PC-3 (cell line): ENCODE results near the gene PRKAR1A. TPM values are rescaled to one million over a fixed set of nuclear protein-coding genes. Genes with fewer than 3 reads are reported as not detected.

Source experiments
- ATAC-seq: fragments of 200-7000 bp; cut with Tn5 transposase; 2 replicates; pipeline ENCODE4 v1.9.1; 2020; ENCODE audit warnings: mild to moderate bottlenecking, moderate library complexity
- BruUV-seq: library from RNA; stranded (reverse); fragments of 400-500 nt; replicated peaks from 2 replicates; lab custom pipeline; 2021; lab: Mats Ljungman, UMichigan
- CTCF ChIA-PET: fragments of 300-600 bp; sonication (Branson Sonifier 250); formaldehyde crosslinking; loops from one replicate; lab custom pipeline; 2022; ENCODE audit warnings: antibody characterized with exemption; lab: Charles Lee
- POLR2A ChIA-PET: fragments of 300-600 bp; sonication (Branson Sonifier 250); formaldehyde crosslinking; loops from one replicate; lab custom pipeline; 2022; ENCODE audit warnings: antibody characterized with exemption; ENCODE audit not compliant: unreplicated experiment; lab: Charles Lee
- DNase-seq: peaks from one replicate; pipeline ENCODE4 v3.0.0-alpha.2; 2015
- H2AFZ ChIP-seq: fragments of 300-600 bp; sonication (generic); 2 replicates; pipeline ENCODE4 v1.6.0; 2016; ENCODE audit warnings: antibody characterized with exemption, low read length
- H3F3A ChIP-seq: fragments of 300-600 bp; sonication (generic); one replicate; pipeline ENCODE4 v1.6.0; 2017; ENCODE audit warnings: antibody characterized with exemption, low read length, control low read depth, mild to moderate bottlenecking; ENCODE audit not compliant: unreplicated experiment
- H3K27ac ChIP-seq: fragments of 300-600 bp; sonication (generic); 2 replicates; pipeline ENCODE4 v1.5.1; 2016; ENCODE audit warnings: mild to moderate bottlenecking, low read length
- H3K27me3 ChIP-seq: fragments of 300-600 bp; sonication (generic); 2 replicates; pipeline ENCODE4 v1.6.1; 2016; ENCODE audit warnings: low read length, mixed read lengths
- H3K36me3 ChIP-seq: fragments of 300-600 bp; sonication (generic); 2 replicates; pipeline ENCODE4 v1.6.1; 2016; ENCODE audit warnings: low read depth, mixed run types, low read length, mixed read lengths
- H3K4me1 ChIP-seq: fragments of 300-600 bp; sonication (generic); 2 replicates; pipeline ENCODE4 v1.5.1; 2016; ENCODE audit warnings: low read length; ENCODE audit not compliant: insufficient read depth
- H3K4me2 ChIP-seq: fragments of 300-600 bp; sonication (generic); 2 replicates; pipeline ENCODE4 v1.6.0; 2016; ENCODE audit warnings: low read length
- H3K4me3 ChIP-seq: fragments of 300-600 bp; sonication (generic); 2 replicates; pipeline ENCODE4 v1.5.1; 2016; ENCODE audit warnings: mild to moderate bottlenecking, low read length, mixed read lengths
- H3K79me2 ChIP-seq: fragments of 300-600 bp; sonication (generic); 2 replicates; pipeline ENCODE4 v1.6.1; 2017; ENCODE audit warnings: low read length, mixed read lengths
- H3K9ac ChIP-seq: fragments of 300-600 bp; sonication (generic); 2 replicates; pipeline ENCODE4 v1.6.0; 2016; ENCODE audit warnings: mild to moderate bottlenecking, low read length
- H3K9me2 ChIP-seq: fragments of 300-600 bp; sonication (generic); replicated peaks from 2 replicates; pipeline ENCODE4 v1.6.1; 2016; ENCODE audit warnings: mixed run types, low read length, mixed read lengths
- H3K9me3 ChIP-seq: fragments of 300-600 bp; sonication (generic); 2 replicates; pipeline ENCODE4 v1.6.1; 2016; ENCODE audit warnings: low read length, mixed read lengths
- H4K20me1 ChIP-seq: fragments of 300-600 bp; sonication (generic); 2 replicates; pipeline ENCODE4 v1.6.1; 2016; ENCODE audit warnings: low read length, mixed read lengths
- CTCF ChIP-seq: fragments of 300-600 bp; sonication (generic); conservative IDR thresholded peaks from 2 replicates; pipeline ENCODE4 v1.5.1; 2017; ENCODE audit warnings: antibody characterized with exemption, low read depth, mild to moderate bottlenecking, low read length
- EZH2 ChIP-seq: fragments of 300-600 bp; sonication (generic); IDR thresholded peaks from one replicate; pipeline ENCODE4 v1.6.1; 2017; ENCODE audit warnings: antibody characterized with exemption, mild to moderate bottlenecking, low read length; ENCODE audit not compliant: unreplicated experiment
- EZH2phosphoT487 ChIP-seq: fragments of 300-600 bp; sonication (generic); IDR thresholded peaks from 2 replicates; pipeline ENCODE4 v1.6.1; 2018; ENCODE audit warnings: mild to moderate bottlenecking, antibody characterized with exemption, low read length, borderline replicate concordance
- intact Hi-C: fragments of 100-400 bp; cut with micrococcal nuclease; formaldehyde crosslinking; loops from 2 replicates; pipeline ENCODE4 v1.9.0; 2023
- total RNA-seq: library from RNA; depleted of rRNA; stranded (reverse); fragments of >200 nt; gene quantifications from 2 replicates; pipeline ENCODE4 v1.2.3, GENCODE V29; 2014

PRKAR1A gene
- total RNA-seq, 1 experiment from 2014 or later: 214 TPM

GRCh38 chr17:68570526-68570925 is 58.3 kb downstream of the PRKAR1A start:
- H3K79me2 ChIP-seq: no peaks in the 10 kb centered on the region
- H4K20me1 ChIP-seq: no peaks in the 10 kb centered on the region
- H3K27me3 ChIP-seq: 0 out of 2 replicates have a peak, but pooled peaks cover 5% of the 10 kb centered on the region
- H3K4me3 ChIP-seq: no peak overlapping the region
- no peak overlapping the region for H2AFZ ChIP-seq
- ATAC-seq: no peak
- no peaks in the 10 kb centered on the region for H3K9me3 ChIP-seq
- no peak overlapping the region for H3K9ac ChIP-seq
- no peaks in the 10 kb centered on the region for H3K4me1 ChIP-seq
- H3K36me3 ChIP-seq: no peaks in the 10 kb centered on the region
- intact Hi-C loops: no loop called here
- H3F3A ChIP-seq: no peaks in the 10 kb centered on the region
- no peaks in the 10 kb centered on the region for H3K9me2 ChIP-seq
- no TSS peak for BruUV-seq
- ChIA-PET POLR2A (no interaction called here), CTCF (no interaction called here)
- TF ChIP-seq EZH2phosphoT487: no peak
- TF ChIP-seq EZH2: no peak
- no peak for TF ChIP-seq CTCF
- DNase-seq: no peak
- H3K4me2 ChIP-seq: no peak overlapping the region
- H3K27ac ChIP-seq: no peak overlapping the region

GRCh38 chr17:68572138-68572842 is 60.1 kb downstream of the PRKAR1A start:
- Histone ChIP-seq H3K4me2 (no peak overlapping the region), H3K79me2 (no peaks in the 10 kb centered on the region), H3K27ac (no peak overlapping the region), H3K36me3 (no peaks in the 10 kb centered on the region), H2AFZ (no peak overlapping the region), H3F3A (no peaks in the 10 kb centered on the region), H3K9me3 (no peaks in the 10 kb centered on the region), H3K27me3 (no peaks in the 10 kb centered on the region), H3K4me3 (no peak overlapping the region), H3K9me2 (no peaks in the 10 kb centered on the region), H4K20me1 (no peaks in the 10 kb centered on the region), H3K9ac (no peak overlapping the region), H3K4me1 (no peaks in the 10 kb centered on the region)
- BruUV-seq: no TSS peak
- ChIA-PET CTCF (interaction anchor here (0.7 kb wide), 2 partner anchors 62 to 173 kb away, joined by 3 read pairs; no protein-coding TSS in a partner anchor), POLR2A (no interaction called here)
- TF ChIP-seq CTCF: no peak
- no peak for DNase-seq
- no peak for ATAC-seq
- intact Hi-C loops: no loop called here

- Histone ChIP-seq H3K9me2 (no peaks in the 10 kb centered on the region), H3F3A (no peaks in the 10 kb centered on the region), H3K27me3 (no peaks in the 10 kb centered on the region), H3K27ac (no peak overlapping the region), H2AFZ (no peak overlapping the region), H3K36me3 (no peaks in the 10 kb centered on the region), H3K4me1 (no peaks in the 10 kb centered on the region), H3K4me2 (no peak overlapping the region), H3K4me3 (no peak overlapping the region), H3K79me2 (no peaks in the 10 kb centered on the region), H3K9me3 (no peaks in the 10 kb centered on the region), H4K20me1 (no peaks in the 10 kb centered on the region), H3K9ac (no peak overlapping the region)
- ATAC-seq (no peak), DNase-seq (no peak)
- ChIA-PET POLR2A (no interaction called here), CTCF (interaction anchor here (0.7 kb wide), 1 partner anchor 61 kb away, joined by 3 read pairs; no protein-coding TSS in a partner anchor)
- intact Hi-C loops: no loop called here
- TF ChIP-seq CTCF (no peak), EZH2phosphoT487 (no peak), EZH2 (no peak)
- BruUV-seq: no TSS peak
These were observed 61.1 kb downstream of the PRKAR1A start for GRCh38 chr17:68573338-68573737.
